Measurements from ENCODE around the gene JPH4. TPM values are rescaled to one million over a fixed set of nuclear protein-coding genes. Genes with fewer than 3 reads are reported as not detected.

JPH4 gene
- total RNA-seq, 1 experiment from 2014 or later = 6.8 TPM

GRCh38 chr14:23532658-23533057, 45.9 kb downstream of the JPH4 start:
- Histone ChIP-seq H3K56ac (ENCODE audit: insufficient read length, low read depth, low read length) (no peak overlapping the region), H3K27me3 (ENCODE audit: insufficient read depth, low read length) (no peaks in the 10 kb centered on the region), H4K5ac (ENCODE audit: insufficient read length, low read depth, low read length) (no peak overlapping the region), H3K4me2 (ENCODE audit: insufficient read depth, insufficient read length, low read length) (no peak overlapping the region), H2AK5ac (ENCODE audit: insufficient read length, low read length) (no peak overlapping the region), H2AFZ (ENCODE audit: low read length) (no peak overlapping the region), H2BK5ac (ENCODE audit: insufficient read length, low read length) (no peak overlapping the region), H2BK120ac (ENCODE audit: low read depth, low read length, poor library complexity, severe bottlenecking) (no peak overlapping the region), H3K27ac (ENCODE audit: insufficient read length, low read depth, low read length) (no peak overlapping the region), H4K8ac (replicated peaks; ENCODE audit: insufficient read length, low read depth, low read length) (no peak overlapping the region), H2BK12ac (ENCODE audit: insufficient read length, low read depth, low read length) (no peak overlapping the region), H3K4me1 (ENCODE audit: insufficient read depth, low read length) (peaks cover 3% of the 10 kb centered on the region; the same call in 1 of the 2 replicates), H3K9ac (ENCODE audit: extremely low read depth, insufficient read length, low read length) (no peak overlapping the region), H3K23ac (ENCODE audit: insufficient read length, low read depth, low read length) (no peak overlapping the region), H3K4ac (ENCODE audit: low read depth, low read length) (no peak overlapping the region), H3K9me3 (ENCODE audit: control insufficient read depth, low read depth, low read length) (no peaks in the 10 kb centered on the region), H3K23me2 (ENCODE audit: insufficient read length, low read depth, low read length, poor library complexity, severe bottlenecking) (peaks cover 2% of the 10 kb centered on the region), H2BK20ac (ENCODE audit: low read depth, low read length, poor library complexity, severe bottlenecking) (no peak overlapping the region), H4K20me1 (ENCODE audit: control insufficient read depth, insufficient read depth, insufficient read length) (no peaks in the 10 kb centered on the region), H3K14ac (ENCODE audit: insufficient read depth, low read length) (no peak overlapping the region), H4K91ac (ENCODE audit: insufficient read length, low read depth, low read length) (no peak overlapping the region), H3T11ph (ENCODE audit: low read length) (no peak overlapping the region), H2BK15ac (ENCODE audit: low read depth, low read length) (no peak overlapping the region), H3K79me1 (ENCODE audit: insufficient read depth, low read depth, low read length, poor library complexity, severe bottlenecking) (no peaks in the 10 kb centered on the region), H3K18ac (ENCODE audit: insufficient read length, low read depth, low read length) (no peak overlapping the region), H3K79me2 (ENCODE audit: insufficient read depth, low read length) (no peaks in the 10 kb centered on the region)
- Mint-ChIP-seq H3K36me3 (ENCODE audit: insufficient read depth in 1 of 3, low read depth in 3 of 3) (peaks cover 43 to 57% (median 56%) of the 10 kb centered on the region in 3 experiments; a peak in 6 of 7 replicates), H3K4me3 (no peak overlapping the region), H3K4me1 (peaks cover 34 to 39% of the 10 kb centered on the region in 2 experiments), H3K9me3 (no peaks in the 10 kb centered on the region; a peak in 1 of 5 replicates), H3K27me3 (ENCODE audit: low read depth) (no peaks in the 10 kb centered on the region), H3K27ac (no peak overlapping the region; a peak in 1 of 7 replicates)
- no peak for DNase-seq
- TF ChIP-seq CTCF (conservative IDR thresholded peaks at IDR 0.05) = no peak
- no CpG with 5 or more reads among the region's 7 CpGs for WGBS (ENCODE audit: extremely low coverage, insufficient read length, low lambda C conversion rate)

All from H9 (cell line).